ENCODE results near the gene PAPOLB. TPM values are rescaled to one million over a fixed set of nuclear protein-coding genes. Genes with fewer than 3 reads are reported as not detected.

Gene PAPOLB
- total and polyA plus RNA-seq, 5 experiments from 2014 or later, result not detected

DNA sequence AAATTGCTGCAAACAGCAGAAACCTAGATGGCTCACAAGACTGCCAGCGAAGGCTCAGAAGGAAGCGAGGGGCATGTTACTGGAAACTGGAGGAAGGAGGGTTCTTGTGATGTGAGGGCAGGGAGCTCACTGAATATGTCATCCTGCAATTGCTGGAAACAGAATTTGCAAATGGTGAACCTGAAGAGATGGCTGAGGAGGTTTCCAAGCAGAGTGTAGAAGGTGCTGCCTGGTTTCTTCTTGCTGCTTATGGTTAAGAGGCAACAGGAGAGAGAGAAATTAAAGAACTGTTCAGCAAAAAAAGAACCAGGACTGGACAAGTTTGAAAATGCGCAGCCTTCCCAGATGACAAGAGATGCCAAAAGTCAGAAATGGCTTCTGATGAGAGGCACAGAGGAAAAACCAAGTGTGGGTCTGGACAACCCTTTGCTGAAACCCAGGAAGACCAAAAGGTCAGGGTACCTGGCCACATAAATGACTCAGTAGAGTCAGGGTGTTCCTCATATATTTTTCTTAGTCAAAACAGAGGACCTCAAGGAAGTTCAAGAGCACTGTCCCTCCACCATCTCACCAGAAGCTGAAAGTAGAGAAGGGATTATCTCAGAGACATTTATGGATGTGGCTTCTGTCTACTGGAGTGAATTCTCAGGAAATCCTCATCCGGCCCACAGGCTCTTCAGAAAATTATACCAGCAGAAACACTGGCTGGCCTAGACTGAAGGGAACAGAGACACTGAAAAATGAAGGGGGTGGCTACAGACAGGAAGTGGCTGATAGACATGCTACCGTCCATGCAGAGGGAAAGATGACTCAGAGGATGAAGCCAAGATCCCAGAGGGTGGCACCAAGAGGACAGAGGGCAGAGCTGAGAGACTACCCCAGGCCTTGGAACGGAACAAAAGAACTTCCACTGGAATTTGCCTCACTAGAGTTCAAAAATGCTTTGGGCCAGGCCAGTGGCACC is 10.1 kb downstream of the PAPOLB start:
- H3K36me3 Mint-ChIP-seq, result peaks cover 0 to 5% (median 0%) of the 10 kb centered on the region in 3 donors
- no peak for DNase-seq
- H3K4me1 Mint-ChIP-seq, result peaks cover 0 to 2% (median 0%) of the 10 kb centered on the region in 4 donors
- H3K27me3 Mint-ChIP-seq, result peaks cover 0 to 19% (median 4%) of the 10 kb centered on the region in 5 donors
- H3K27ac Mint-ChIP-seq, result no peak overlapping the region
- ATAC-seq, result no peak
- POLR2A ChIA-PET, result interaction anchor here (0.5 to 0.6 kb wide), 2 partner anchors 229 to 233 kb away, joined by 3 to 5 read pairs; no protein-coding TSS in a partner anchor
- peaks cover 0 to 5% (median 0%) of the 10 kb centered on the region in 9 donors for H3K9me3 Mint-ChIP-seq
- no peak overlapping the region for H3K4me3 Mint-ChIP-seq

DNA sequence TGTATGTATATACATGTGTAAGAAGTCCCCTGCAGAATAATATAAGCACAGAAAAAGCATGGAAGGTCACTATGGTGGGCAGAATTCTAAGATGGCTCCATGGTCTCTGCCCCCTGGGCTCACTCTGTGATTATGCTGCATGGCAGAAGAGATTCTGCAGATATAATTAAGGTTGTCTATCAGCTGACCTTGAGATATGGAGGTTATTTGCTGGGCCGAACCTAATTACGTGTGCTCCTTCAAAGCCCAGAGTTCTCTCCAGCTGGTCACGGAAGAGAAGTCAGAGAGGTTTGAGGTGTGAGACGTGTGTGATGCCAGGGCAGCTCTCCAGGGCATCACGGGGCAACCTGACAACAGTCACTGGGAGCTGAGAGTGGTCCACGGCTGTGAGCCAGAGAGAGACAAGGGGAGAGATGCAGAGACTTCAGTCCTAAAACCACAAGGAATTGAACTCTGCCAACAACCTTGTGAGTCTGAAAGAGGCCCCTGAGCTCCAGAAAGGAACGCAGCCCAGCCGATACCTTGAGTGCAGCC is 11.5 kb downstream of the PAPOLB start:
- no peak overlapping the region for H3K4me3 Mint-ChIP-seq
- H3K27me3 Mint-ChIP-seq, result peaks cover 1 to 19% (median 10%) of the 10 kb centered on the region in 5 donors
- peaks cover 0 to 5% (median 3%) of the 10 kb centered on the region in 4 donors for H3K4me1 Mint-ChIP-seq
- no peak for ATAC-seq
- H3K9me3 Mint-ChIP-seq, result peaks cover 0 to 5% (median 0%) of the 10 kb centered on the region in 9 donors
- no peak overlapping the region for H3K27ac Mint-ChIP-seq
- H3K36me3 Mint-ChIP-seq, result peaks cover 0 to 5% (median 0%) of the 10 kb centered on the region in 3 donors
- DNase-seq, result no peak
- POLR2A ChIA-PET, result no interaction called here

DNA sequence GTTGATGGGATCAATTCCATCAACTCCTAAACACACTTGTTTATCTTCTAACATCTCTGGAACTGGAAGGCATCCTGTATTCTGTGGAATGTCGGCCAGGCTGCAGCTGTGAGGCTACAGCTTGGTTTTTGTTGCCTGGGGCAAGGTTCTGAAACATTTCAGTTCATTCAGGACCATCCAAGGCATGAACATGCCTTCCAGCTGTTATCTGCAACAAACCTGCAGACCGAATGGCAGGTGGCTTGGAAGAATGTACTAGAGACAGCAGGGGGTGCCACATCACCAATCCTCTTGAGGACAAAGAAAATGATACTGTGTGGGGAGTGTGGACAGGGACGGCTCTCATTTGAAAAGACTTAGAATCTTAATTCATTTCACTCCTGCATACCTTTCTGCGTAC is 12.4 kb downstream of the PAPOLB start:
- Mint-ChIP-seq H3K27me3 (peaks cover 1 to 29% (median 17%) of the 10 kb centered on the region in 5 donors), H3K4me3 (no peak overlapping the region), H3K4me1 (peaks cover 0 to 6% (median 3%) of the 10 kb centered on the region in 4 donors), H3K9me3 (peaks cover 0 to 5% (median 0%) of the 10 kb centered on the region in 9 donors), H3K36me3 (peaks cover 0 to 5% (median 0%) of the 10 kb centered on the region in 3 donors), H3K27ac (no peak overlapping the region)
- peak; percentile 46 to 50 for ATAC-seq
- POLR2A ChIA-PET, result no interaction called here
- peak in 4 of 10 donors; percentile 12 to 31 (median 30) for DNase-seq

- Mint-ChIP-seq H3K9me3 (no peaks in the 10 kb centered on the region), H3K4me3 (peak overlapping the region in 1 of 10 donors; percentile 7), H3K27ac (no peak overlapping the region), H3K4me1 (peaks cover 0 to 6% (median 2%) of the 10 kb centered on the region in 4 donors), H3K36me3 (no peaks in the 10 kb centered on the region), H3K27me3 (peaks cover 3 to 31% (median 22%) of the 10 kb centered on the region in 5 donors)
- POLR2A ChIA-PET, result no interaction called here
- ATAC-seq (peak in 1 of 2 donors; percentile 27), DNase-seq (no peak)
Measured at GRCh38 chr7:4845740-4846142, 16.1 kb downstream of the PAPOLB start.

DNA sequence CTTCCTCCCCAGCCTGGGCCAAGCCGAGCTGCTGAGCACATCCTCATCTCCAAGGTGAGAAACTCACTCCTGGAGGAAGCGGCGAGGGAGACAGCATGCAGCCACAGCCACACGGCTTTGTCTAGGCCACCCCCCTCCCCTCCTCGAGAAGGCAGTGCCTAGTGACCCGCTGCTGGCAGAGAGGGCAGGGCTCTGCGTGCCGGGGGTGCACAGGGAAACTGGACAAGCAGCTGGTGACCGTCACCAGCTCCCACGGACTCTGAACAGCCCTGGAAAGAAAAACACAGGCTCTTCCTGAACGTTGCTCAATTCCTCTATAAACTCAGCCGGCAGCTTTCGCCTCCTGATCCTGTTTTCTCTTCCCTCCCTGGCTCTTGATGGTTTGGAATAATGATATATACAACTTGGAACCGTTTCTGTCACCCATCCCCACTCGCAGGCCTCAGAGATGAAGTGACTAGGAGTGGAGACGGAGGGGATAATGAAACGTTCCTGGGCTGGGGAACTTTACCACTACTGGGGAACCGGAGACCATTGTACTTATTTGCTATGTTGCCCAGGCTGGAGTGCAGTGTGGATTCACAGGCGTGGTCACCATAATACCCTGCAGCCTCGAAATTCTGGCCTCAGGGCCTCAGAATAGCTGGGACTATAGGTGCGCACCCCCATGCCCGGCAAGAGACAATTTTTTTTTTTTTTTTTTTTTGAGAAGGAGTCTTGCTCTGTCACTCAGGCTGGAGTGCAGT is 19.3 kb downstream of the PAPOLB start:
- H3K4me3 Mint-ChIP-seq, result no peak overlapping the region
- peaks cover 0 to 6% (median 2%) of the 10 kb centered on the region in 4 donors for H3K4me1 Mint-ChIP-seq
- no peak for DNase-seq
- peaks cover 2 to 26% (median 19%) of the 10 kb centered on the region in 5 donors for H3K27me3 Mint-ChIP-seq
- H3K9me3 Mint-ChIP-seq, result no peaks in the 10 kb centered on the region
- H3K27ac Mint-ChIP-seq, result no peak overlapping the region
- H3K36me3 Mint-ChIP-seq, result no peaks in the 10 kb centered on the region
- no peak for ATAC-seq
- POLR2A ChIA-PET, result interaction anchor here (0.6 kb wide), 1 partner anchor 271 kb away, joined by 5 read pairs; no protein-coding TSS in a partner anchor

DNA sequence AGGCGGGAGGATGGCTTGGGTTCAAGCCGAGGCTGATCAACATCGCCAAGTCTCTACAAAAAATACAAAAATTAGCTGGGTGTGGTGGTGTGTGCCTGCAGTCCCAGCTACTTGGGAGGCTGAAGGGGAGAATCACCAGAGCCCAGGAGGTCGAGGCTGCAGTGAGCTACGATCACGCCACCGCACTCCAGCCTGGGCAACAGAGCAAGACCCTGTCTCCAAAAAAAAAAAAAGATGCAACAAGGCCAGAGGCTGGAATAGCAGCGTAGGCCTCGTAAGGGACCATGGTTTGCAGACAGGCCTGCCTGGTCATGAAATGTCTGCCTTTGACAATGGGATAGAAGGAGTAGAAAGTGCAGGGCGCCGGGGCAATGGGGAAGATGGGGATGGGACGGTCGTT is 20.0 kb downstream of the PAPOLB start:
- DNase-seq (no peak), ATAC-seq (no peak)
- Mint-ChIP-seq H3K4me1 (peaks cover 0 to 6% (median 2%) of the 10 kb centered on the region in 4 donors), H3K27ac (no peak overlapping the region), H3K36me3 (no peaks in the 10 kb centered on the region), H3K4me3 (no peak overlapping the region), H3K27me3 (peaks cover 2 to 26% (median 14%) of the 10 kb centered on the region in 5 donors), H3K9me3 (no peaks in the 10 kb centered on the region)
- POLR2A ChIA-PET, result interaction anchor here (0.5 to 0.7 kb wide), 2 partner anchors 21 to 186 kb away, joined by 3 read pairs; no protein-coding TSS in a partner anchor

DNA sequence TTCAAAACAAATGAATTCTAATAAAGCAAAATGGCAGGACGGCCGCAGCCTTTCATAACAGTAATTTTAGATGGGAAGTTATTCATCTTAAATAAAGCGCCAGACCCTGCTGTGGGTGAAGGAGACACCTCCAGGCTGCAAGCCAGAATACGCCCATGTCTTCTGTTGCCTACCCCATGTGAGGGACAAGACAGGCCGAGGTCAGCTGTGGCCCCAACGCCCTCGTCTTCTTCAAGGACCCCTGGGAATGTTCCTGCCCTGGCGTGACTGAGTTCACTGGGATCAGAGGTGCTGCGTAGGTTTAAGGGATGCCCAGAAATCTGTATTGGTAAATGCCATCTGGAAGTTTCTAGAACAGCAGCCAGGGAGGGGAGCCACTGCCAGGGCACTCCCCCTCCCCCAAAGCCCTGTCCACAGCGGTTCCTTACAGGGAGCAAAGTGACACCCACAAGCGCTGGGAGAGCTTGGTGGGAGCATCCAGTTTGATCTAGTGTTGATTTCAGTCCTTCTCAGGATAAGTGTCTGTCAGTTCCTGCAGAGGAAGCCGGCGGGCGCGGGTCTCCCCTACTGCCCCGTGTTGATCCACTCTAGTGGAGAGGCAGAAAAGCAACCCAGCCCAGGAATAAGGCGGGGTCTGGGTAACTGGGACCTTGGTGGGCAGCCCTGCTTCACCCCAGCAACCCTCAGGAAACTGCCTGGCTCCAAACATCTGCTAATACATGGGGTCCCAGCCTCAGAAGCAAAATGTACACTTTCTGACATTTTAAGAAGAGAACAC is 20.6 kb downstream of the PAPOLB start:
- DNase-seq (no peak), ATAC-seq (no peak)
- Mint-ChIP-seq H3K27ac (no peak overlapping the region), H3K4me3 (no peak overlapping the region), H3K36me3 (no peaks in the 10 kb centered on the region), H3K4me1 (peaks cover 0 to 6% (median 2%) of the 10 kb centered on the region in 4 donors), H3K27me3 (peaks cover 2 to 23% (median 14%) of the 10 kb centered on the region in 5 donors), H3K9me3 (no peaks in the 10 kb centered on the region)
- POLR2A ChIA-PET, result interaction anchor here (0.5 to 0.7 kb wide), 2 partner anchors 22 to 185 kb away, joined by 3 read pairs; no protein-coding TSS in a partner anchor

- no peak overlapping the region for H3K27ac Mint-ChIP-seq
- POLR2A ChIA-PET, result no interaction called here
- DNase-seq (no peak), ATAC-seq (no peak)
- no peaks in the 10 kb centered on the region for H3K4me1 Mint-ChIP-seq
- no peaks in the 10 kb centered on the region for H3K9me3 Mint-ChIP-seq
- H3K36me3 Mint-ChIP-seq, result no peaks in the 10 kb centered on the region
- H3K4me3 Mint-ChIP-seq, result no peak overlapping the region
- H3K27me3 Mint-ChIP-seq, result peaks cover 2 to 14% (median 9%) of the 10 kb centered on the region in 5 donors
Measured at GRCh38 chr7:4840079-4840501, 21.7 kb downstream of the PAPOLB start.

- Mint-ChIP-seq H3K9me3 (no peaks in the 10 kb centered on the region), H3K4me3 (no peak overlapping the region), H3K27me3 (peaks cover 0 to 5% (median 0%) of the 10 kb centered on the region in 5 donors), H3K4me1 (no peaks in the 10 kb centered on the region), H3K36me3 (no peaks in the 10 kb centered on the region), H3K27ac (no peak overlapping the region)
- no peak for ATAC-seq
- POLR2A ChIA-PET, result no interaction called here
- DNase-seq, result no peak
Measured at GRCh38 chr7:4838626-4839334, 23.1 kb downstream of the PAPOLB start.

- Mint-ChIP-seq H3K4me1 (no peaks in the 10 kb centered on the region), H3K9me3 (no peaks in the 10 kb centered on the region), H3K27ac (no peak overlapping the region), H3K27me3 (peaks cover 0 to 3% (median 0%) of the 10 kb centered on the region in 5 donors), H3K36me3 (no peaks in the 10 kb centered on the region), H3K4me3 (no peak overlapping the region)
- POLR2A ChIA-PET, result no interaction called here
- DNase-seq, result no peak
- no peak for ATAC-seq
Measured at GRCh38 chr7:4837803-4838625, 23.8 kb downstream of the PAPOLB start.
